GM12891 (cell line): ENCODE data around the gene NPIPA3.
A peak's percentile ranks its signal among the peaks of the same experiment; 100 is the strongest.
"Not testable (repeated sequence)": the region's sequence is repeated elsewhere in the genome, so short reads cannot be mapped to it uniquely, and the experiment has no call there.

Source experiments
- DNase-seq: peaks from one replicate; pipeline ENCODE4 v3.0.0; 2011; ENCODE audit warnings: low spot score; ENCODE audit not compliant: insufficient read length
- FAIRE-seq: peaks from 2 replicates; lab custom pipeline; 2011; peaks lifted over from hg19 to GRCh38; lab: Jason Lieb, UNC
- PAX5 ChIP-seq: IDR thresholded peaks from 2 replicates; pipeline ENCODE4 v1.6.1; 2011; ENCODE audit warnings: low read length, moderate library complexity, mild to moderate bottlenecking; ENCODE audit not compliant: insufficient read depth, severe bottlenecking
- POLR2AphosphoS5 ChIP-seq: IDR thresholded peaks from 2 replicates; pipeline ENCODE4 v1.6.1; 2011; ENCODE audit warnings: low read depth, low read length, control low read depth
- POU2F2 ChIP-seq: IDR thresholded peaks from 2 replicates; pipeline ENCODE4 v1.6.1; 2011; ENCODE audit warnings: low read depth, mild to moderate bottlenecking, control low read depth, low read length, moderate library complexity
- SPI1 ChIP-seq: IDR thresholded peaks from 2 replicates; pipeline ENCODE4 v1.6.1; 2011; ENCODE audit warnings: low read depth, low read length, control low read depth

Gene NPIPA3

DNA sequence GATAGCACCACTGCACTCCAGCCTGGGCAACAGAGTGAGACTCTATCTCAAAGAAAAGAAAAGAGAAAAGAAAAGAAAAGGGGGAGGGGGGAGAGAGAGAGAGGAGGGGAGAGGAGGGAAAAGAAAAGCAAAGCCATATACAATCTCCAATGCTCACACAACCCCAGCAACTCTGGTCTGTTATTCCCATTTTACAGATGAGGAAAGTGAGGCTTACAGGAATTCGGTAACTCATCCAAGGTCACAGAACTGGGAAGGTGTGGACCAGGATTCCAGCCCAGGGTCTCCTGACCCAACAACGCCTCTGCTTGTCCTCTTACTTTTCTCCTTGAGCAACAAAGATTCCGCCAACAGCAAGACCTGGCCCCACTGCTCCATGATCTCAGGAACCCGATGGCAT is 22.1 kb upstream of the NPIPA3 start:
- FAIRE-seq = no peak
- TF ChIP-seq SPI1 (no peak), PAX5 (no peak), POLR2AphosphoS5 (no peak)
- no peak for DNase-seq

DNA sequence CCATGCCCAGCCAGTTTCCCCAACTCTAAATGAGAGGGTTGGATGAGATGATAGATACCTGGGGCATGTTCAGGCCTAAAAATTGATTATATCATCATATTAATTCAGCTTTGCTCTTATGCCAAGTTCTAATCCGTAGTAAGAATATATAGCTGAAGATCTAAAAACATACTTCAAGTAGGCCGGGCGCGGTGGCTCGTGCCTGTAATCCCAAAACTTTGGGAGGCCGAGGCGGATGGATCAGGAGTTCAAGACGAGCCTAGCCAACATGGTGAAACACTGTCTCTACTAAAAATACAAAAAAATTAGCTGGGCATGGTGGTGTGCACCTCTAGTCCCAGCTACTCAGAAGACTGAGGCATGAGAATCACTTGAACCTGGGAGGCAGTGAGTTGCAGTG is 21.1 kb upstream of the NPIPA3 start:
- TF ChIP-seq POU2F2 (no peak), POLR2AphosphoS5 (no peak)
- FAIRE-seq = no peak
- DNase-seq = no peak

DNA sequence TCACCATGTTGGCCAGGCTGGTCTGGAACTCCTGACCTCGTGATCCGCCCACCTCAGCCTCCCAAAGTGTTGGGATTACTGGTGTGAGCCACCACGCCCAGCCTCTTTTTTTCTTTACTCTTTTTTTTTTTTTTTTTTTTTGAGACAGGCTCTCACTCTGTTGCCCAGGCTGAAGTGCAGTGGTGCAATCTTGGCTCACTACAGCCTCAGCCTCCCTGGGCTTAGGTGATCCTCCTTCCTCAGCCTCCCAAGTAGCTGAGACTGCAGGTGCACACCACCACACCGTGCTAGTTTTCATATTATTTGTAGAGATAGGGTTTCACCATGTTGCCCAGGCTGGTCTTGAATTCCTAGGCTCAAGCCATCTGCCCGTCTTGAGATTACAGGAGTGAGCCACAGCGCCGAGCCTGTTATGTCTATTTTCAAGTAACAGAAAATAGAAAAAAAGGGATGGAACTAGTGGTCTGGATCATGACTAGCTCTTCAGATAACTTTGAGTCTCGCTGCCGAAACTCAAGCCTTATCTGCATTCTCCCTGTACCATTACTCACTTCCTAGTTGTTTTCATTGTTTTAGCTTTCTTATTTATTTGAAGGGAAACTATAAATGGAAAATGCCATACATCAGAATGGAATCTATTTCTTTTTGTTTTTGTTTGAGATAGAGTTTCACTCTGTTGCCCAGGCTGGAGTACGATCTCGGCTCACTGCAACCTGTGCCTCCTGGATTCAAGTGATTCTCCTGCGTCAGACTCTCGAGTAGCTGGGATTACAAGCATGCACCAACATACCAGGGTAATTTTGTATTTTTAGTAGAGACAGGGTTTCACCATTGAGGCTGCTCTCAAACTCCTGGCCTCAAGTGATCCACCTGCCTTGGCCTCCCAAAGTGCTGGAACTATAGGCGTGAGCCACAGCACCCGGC is 17.1 kb upstream of the NPIPA3 start:
- not testable (repeated sequence) for FAIRE-seq, DNase-seq

DNA sequence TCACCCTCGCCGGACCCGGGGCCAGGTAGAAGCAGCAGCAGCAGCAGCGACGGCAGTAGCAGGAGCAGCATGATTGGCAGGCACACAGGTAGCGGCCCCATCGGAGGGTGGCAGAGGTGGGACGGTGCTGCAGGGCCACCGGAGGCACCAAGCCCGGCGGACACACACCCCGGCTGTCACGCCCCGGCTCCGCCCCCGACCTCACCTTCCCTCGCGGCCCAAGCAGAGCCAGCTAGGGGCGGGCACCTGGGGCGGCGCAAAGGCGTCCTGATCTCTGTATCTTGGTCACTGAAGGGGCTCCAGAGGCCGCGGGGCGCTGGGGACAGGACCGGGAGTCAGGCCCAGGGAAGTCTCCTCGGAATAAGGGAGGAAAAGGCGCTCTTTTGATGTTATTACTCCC is 9.1 kb upstream of the NPIPA3 start, which contains the start of gene PLA2G10:
TSS of gene PLA2G10 (minus strand) at position 180 of the 400 bp plus-strand sequence. CDS start at position 101, 79 bp downstream.
- not testable (repeated sequence) for DNase-seq, FAIRE-seq

- not testable (repeated sequence) for DNase-seq, FAIRE-seq
Observed at GRCh38 chr16:14701859-14702258, 1.4 kb upstream of the NPIPA3 start.

DNA sequence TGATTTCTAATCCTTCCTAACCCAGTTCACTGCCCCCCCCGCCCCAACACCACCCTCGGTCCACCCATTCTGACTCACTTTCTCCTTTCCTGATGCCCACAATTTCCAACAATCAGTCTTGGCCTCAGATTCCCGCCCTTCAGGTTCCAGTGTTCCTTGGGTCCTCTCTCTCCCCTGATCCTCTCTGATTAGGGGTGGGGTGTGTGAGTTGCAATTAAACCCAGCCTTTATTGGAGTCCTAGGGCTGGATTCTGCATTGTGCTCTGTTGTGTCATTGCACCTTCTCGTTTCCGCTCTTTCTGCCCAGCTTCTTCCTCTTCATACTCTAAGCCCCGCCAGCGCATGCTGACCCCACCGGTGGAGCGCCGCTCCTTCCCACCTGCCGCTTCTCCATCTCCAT is 539 bp upstream of the NPIPA3 start:
- not testable (repeated sequence) for FAIRE-seq

DNA sequence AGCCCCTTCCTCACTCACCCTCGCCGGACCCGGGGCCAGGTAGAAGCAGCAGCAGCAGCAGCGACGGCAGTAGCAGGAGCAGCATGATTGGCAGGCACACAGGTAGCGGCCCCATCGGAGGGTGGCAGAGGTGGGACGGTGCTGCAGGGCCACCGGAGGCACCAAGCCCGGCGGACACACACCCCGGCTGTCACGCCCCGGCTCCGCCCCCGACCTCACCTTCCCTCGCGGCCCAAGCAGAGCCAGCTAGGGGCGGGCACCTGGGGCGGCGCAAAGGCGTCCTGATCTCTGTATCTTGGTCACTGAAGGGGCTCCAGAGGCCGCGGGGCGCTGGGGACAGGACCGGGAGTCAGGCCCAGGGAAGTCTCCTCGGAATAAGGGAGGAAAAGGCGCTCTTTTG is 30.0 kb downstream of the NPIPA3 start:
- DNase-seq, FAIRE-seq: not testable (repeated sequence)

More for the DNA sequence above, 539 bp upstream of the NPIPA3 start:
- not testable (repeated sequence) for DNase-seq

DNA sequence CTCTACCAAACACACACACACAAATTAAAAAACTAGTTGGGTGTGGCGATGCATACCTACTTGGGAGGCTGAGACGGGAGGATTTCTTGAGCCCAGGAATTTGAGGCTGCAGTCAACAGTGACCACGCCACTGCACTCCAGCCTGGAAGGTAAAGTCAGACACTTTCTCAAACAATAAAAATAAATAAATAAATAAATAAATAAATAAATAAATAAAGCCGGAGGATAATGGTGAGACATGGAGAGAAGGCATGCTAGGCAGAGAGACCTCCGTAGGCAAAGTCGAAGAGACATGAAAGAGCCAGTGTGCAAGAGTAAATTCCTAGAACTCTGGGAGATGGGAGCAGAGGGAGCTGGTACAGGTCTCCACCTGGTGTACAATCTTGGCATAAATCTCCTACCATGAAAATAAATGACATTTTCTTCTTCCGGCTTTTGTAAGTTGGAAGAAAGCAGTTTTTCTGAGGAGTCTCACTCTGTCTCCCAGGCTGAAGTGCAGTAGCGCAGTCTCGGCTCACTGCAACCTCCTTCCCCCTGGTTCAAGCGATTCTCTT is 37.7 kb downstream of the NPIPA3 start:
- not testable (repeated sequence) for FAIRE-seq, DNase-seq

GRCh38 chr16:14741794-14742193 is 38.6 kb downstream of the NPIPA3 start:
- not testable (repeated sequence) for FAIRE-seq

GRCh38 chr16:14742273-14743128 is 39.3 kb downstream of the NPIPA3 start, which contains the start of gene NPIPA2:
Gene NPIPA2 (plus strand): TSS chr16:14742533. CDS start chr16:14748066, 5,533 bp downstream.
- peak; percentile 73 for FAIRE-seq
- not testable (repeated sequence) for DNase-seq

More at GRCh38 chr16:14741794-14742193, 38.6 kb downstream of the NPIPA3 start:
- DNase-seq = not testable (repeated sequence)

DNA sequence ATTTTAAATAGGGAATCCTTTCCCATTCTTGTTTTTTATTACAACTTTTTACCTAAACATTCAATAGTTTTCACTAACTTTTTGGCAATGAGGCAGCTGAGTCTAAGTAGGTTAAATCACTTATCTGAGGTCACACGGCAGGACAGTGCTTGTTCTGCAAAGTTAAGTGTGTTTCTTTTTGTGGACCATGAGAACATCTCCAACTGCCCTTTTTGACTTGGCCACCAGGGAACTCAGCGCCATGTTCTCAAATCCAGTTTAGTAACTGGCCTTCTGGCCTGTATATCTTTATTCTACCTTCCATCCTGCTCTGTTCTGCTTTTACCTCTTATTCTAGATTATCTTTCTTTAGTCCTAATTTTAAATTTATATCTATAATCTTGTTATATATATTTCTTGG is 70.4 kb downstream of the NPIPA3 start:
- FAIRE-seq, DNase-seq: not testable (repeated sequence)

DNA sequence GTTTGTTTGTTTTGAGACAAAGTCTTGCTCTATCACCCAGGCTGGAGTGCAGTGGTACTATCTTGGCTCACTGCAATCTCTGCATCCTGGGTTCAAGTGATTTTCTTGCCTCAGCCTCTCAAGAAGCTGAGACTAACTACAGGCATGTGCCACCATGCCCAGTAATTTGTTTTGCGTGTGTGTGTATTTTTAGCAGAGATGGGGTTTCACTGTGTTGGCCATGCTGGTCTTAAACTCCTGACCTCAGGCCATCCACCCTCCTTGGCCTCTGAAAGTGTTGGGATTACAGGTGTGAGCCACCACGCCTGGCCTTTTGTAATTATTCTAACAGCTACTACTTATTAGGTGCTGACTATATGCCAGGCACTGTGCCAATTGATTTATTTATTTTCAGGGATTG is 72.4 kb downstream of the NPIPA3 start:
- not testable (repeated sequence) for DNase-seq, FAIRE-seq
